PC-9 (cell line): ENCODE data around the gene LENG9. TPM values are rescaled to one million over a fixed set of nuclear protein-coding genes. Genes with fewer than 3 reads are reported as not detected.

Experiments used
- BruUV-seq: library from RNA; stranded (reverse); fragments of 400-500 nt; replicated peaks from 2 replicates; lab custom pipeline; 2021; lab: Mats Ljungman, UMichigan
- CTCF ChIA-PET: fragments of 300-600 bp; sonication (Branson Sonifier 250); formaldehyde crosslinking; loops from one replicate; lab custom pipeline; 2022; ENCODE audit warnings: antibody characterized with exemption; lab: Charles Lee
- POLR2A ChIA-PET: fragments of 300-600 bp; sonication (Branson Sonifier 250); formaldehyde crosslinking; loops from one replicate; lab custom pipeline; 2022; ENCODE audit warnings: antibody characterized with exemption; ENCODE audit not compliant: unreplicated experiment; lab: Charles Lee
- DNase-seq, 2 experiments: peaks; one replicate each; pipeline versions ENCODE4 v3.0.0 to v3.0.0-alpha.2; 2015 to 2022; ENCODE audit warnings: mixed read lengths in 1 of 2
- H2AFZ ChIP-seq: fragments of 200-600 bp; sonication (generic); 2 replicates; pipeline ENCODE4 v1.8.1; 2017; ENCODE audit warnings: antibody characterized with exemption
- H3F3A ChIP-seq: fragments of 200-600 bp; sonication (generic); 2 replicates; pipeline ENCODE4 v1.8.1; 2017; ENCODE audit warnings: antibody characterized with exemption, mild to moderate bottlenecking, low read depth; ENCODE audit not compliant: insufficient read depth
- H3K27ac ChIP-seq: fragments of 200-600 bp; sonication (generic); 2 replicates; pipeline ENCODE4 v1.6.1; 2016; ENCODE audit warnings: mixed run types
- H3K27me3 ChIP-seq: fragments of 200-600 bp; sonication (generic); 2 replicates; pipeline ENCODE4 v1.6.1; 2016; ENCODE audit warnings: low read depth, mixed run types; ENCODE audit not compliant: insufficient read depth
- H3K36me3 ChIP-seq: fragments of 200-600 bp; sonication (generic); 2 replicates; pipeline ENCODE4 v1.6.1; 2016; ENCODE audit warnings: low read depth, mixed run types
- H3K4me1 ChIP-seq: fragments of 200-600 bp; sonication (generic); replicated peaks from 2 replicates; pipeline ENCODE4 v1.6.1; 2016; ENCODE audit warnings: mixed run types; ENCODE audit not compliant: insufficient read depth
- H3K4me2 ChIP-seq: fragments of 200-600 bp; sonication (generic); 2 replicates; pipeline ENCODE4 v1.6.1; 2017; ENCODE audit warnings: mixed run types
- H3K4me3 ChIP-seq: fragments of 200-600 bp; sonication (generic); 2 replicates; pipeline ENCODE4 v1.6.1; 2016; ENCODE audit warnings: mixed run types
- H3K79me2 ChIP-seq: fragments of 200-600 bp; sonication (generic); 2 replicates; pipeline ENCODE4 v1.6.1; 2017; ENCODE audit warnings: low read depth, mixed run types
- H3K9me2 ChIP-seq: fragments of 200-600 bp; sonication (generic); 2 replicates; pipeline ENCODE4 v1.8.1; 2017; ENCODE audit warnings: mild to moderate bottlenecking; ENCODE audit not compliant: insufficient read depth
- H3K9me3 ChIP-seq: fragments of 200-600 bp; sonication (generic); 2 replicates; pipeline ENCODE4 v1.8.1; 2016; ENCODE audit warnings: low read depth; ENCODE audit not compliant: insufficient read depth
- H4K20me1 ChIP-seq: fragments of 200-600 bp; sonication (generic); 2 replicates; pipeline ENCODE4 v1.8.1; 2017; ENCODE audit not compliant: insufficient read depth
- CTCF ChIP-seq: fragments of 200-600 bp; sonication (generic); conservative IDR thresholded peaks from 2 replicates; pipeline ENCODE4 v1.6.1; 2017; ENCODE audit warnings: mixed run types, antibody characterized with exemption, mild to moderate bottlenecking, moderate library complexity
- EZH2 ChIP-seq: fragments of 200-600 bp; sonication (generic); IDR thresholded peaks from 2 replicates; pipeline ENCODE4 v1.8.0; 2017; ENCODE audit warnings: antibody characterized with exemption, low read depth
- intact Hi-C: fragments of 100-400 bp; cut with micrococcal nuclease; formaldehyde crosslinking; loops from one replicate; pipeline ENCODE4 v1.10.0; 2022; ENCODE audit not compliant: unreplicated experiment
- total RNA-seq: library from RNA; stranded (reverse); gene quantifications from 2 replicates; pipeline ENCODE4 v1.2.3, GENCODE V29; 2021

The LENG9 gene
- total RNA-seq, 1 experiment from 2014 or later = 7.0 TPM

- Histone ChIP-seq H3K4me1 (peaks cover 27% of the 10 kb centered on the region), H2AFZ (no peak overlapping the region), H3K79me2 (peaks cover 19% of the 10 kb centered on the region), H3K36me3 (no peaks in the 10 kb centered on the region), H3K27me3 (peaks cover 9% of the 10 kb centered on the region; the same call in 1 of the 2 replicates), H4K20me1 (peaks cover 16% of the 10 kb centered on the region), H3K9me2 (no peaks in the 10 kb centered on the region), H3K4me2 (no peak overlapping the region), H3F3A (peaks cover 46% of the 10 kb centered on the region), H3K27ac (no peak overlapping the region), H3K9me3 (no peaks in the 10 kb centered on the region), H3K4me3 (no peak overlapping the region)
- CTCF ChIA-PET = interaction anchor here (0.5 kb wide), 1 partner anchor 126 kb away, joined by 8 read pairs; the partner anchor contains the start of gene LILRA4
- intact Hi-C loops = loop anchor here (10.0 kb wide), 3 partner anchors 301 to 1009 kb away; partner anchors contain the start of genes RDH13 and ZNF628
- TF ChIP-seq CTCF (no peak), EZH2 (no peak)
- POLR2A ChIA-PET = interaction anchor here (0.5 kb wide), 1 partner anchor 578 kb away, joined by 7 read pairs; no protein-coding TSS in a partner anchor
- no TSS peak for BruUV-seq
- DNase-seq = no peak
Observed at GRCh38 chr19:54465426-54466109, 2.0 kb upstream of the LENG9 start.

DNA sequence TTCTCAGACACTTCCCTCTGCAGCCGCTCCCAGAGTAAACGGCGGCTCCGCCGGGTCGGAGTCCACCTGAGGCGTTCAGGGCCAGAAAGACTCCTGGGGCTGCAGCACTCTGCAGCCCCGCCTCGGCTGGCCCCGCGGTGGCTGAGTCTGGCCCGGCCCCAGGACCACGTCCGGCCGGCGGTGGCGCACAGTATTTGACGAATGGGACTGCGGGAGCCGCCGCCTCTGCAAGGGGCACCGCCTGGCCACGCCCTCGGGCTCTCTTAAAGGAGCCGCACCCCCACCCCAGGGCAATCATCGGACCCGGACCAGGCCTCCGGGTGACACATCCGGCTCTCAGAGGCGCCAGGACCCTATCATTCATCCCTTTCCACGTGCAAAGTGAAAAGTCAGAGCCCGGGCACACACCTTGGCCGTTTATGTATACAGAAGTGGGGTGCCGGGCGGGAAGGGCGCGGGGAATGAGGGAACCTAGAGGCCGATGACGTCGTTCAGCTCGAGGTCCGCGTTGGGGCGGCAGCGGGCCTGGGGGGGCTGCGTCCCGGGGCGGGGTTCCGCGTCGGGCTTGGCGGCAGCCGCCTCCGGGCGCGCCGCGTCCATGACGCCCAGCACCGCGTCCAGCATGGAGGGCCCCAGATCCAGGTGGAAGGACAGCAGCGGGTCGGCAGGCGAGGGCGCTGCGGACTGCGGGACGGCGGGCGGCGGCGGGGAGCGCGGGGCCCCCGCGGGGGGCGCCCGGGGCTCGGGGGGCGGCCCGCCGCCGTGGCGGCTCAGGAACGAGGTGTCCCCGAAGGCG is 1.2 kb upstream of the LENG9 start:
- intact Hi-C loops = loop anchor here (1.0 to 10.0 kb wide), 5 partner anchors 34 to 1010 kb away; partner anchors contain the start of genes MYADM, RDH13 and ZNF628
- peak; percentile 84 to 93 for DNase-seq
- Histone ChIP-seq H3K27me3 (peaks cover 2% of the 10 kb centered on the region; the same call in 1 of the 2 replicates), H3K4me2 (peak overlapping the region; percentile 86), H3K79me2 (peaks cover 24% of the 10 kb centered on the region), H4K20me1 (peaks cover 21% of the 10 kb centered on the region), H3K4me3 (peak overlapping the region; percentile 77), H3K9me3 (no peaks in the 10 kb centered on the region), H3K9me2 (no peaks in the 10 kb centered on the region), H3K4me1 (peaks cover 23% of the 10 kb centered on the region), H3F3A (peaks cover 42% of the 10 kb centered on the region), H2AFZ (peak overlapping the region; percentile 77), H3K36me3 (no peaks in the 10 kb centered on the region), H3K27ac (peak overlapping the region; percentile 89)
- ChIA-PET CTCF (interaction anchor here (0.5 kb wide), 1 partner anchor 126 kb away, joined by 8 read pairs; the partner anchor contains the start of gene LILRA4), POLR2A (no interaction called here)
- no TSS peak for BruUV-seq
- no peak for TF ChIP-seq CTCF
- TF ChIP-seq EZH2 = no peak

- H3K4me1 ChIP-seq = peaks cover 20% of the 10 kb centered on the region
- H3K4me2 ChIP-seq = peak overlapping the region; percentile 86
- H3K27ac ChIP-seq = peak overlapping the region; percentile 89
- CTCF ChIA-PET = interaction anchor here (0.7 to 1.0 kb wide), 2 partner anchors 9 to 1084 kb away, joined by 4 to 5 read pairs; partner anchors contain the start of gene CDC42EP5
- peak; percentile 99 for DNase-seq
- no peaks in the 10 kb centered on the region for H3K36me3 ChIP-seq
- peak overlapping the region; percentile 77 for H2AFZ ChIP-seq
- intact Hi-C loops = loop anchor here (1.0 to 10.0 kb wide), 5 partner anchors 33 to 1011 kb away; partner anchors contain the start of genes MYADM, RDH13 and ZNF628
- BruUV-seq = no TSS peak
- peak overlapping the region; percentile 77 for H3K4me3 ChIP-seq
- POLR2A ChIA-PET = interaction anchor here (0.5 to 1.2 kb wide), 6 partner anchors 16 to 1190 kb away, joined by 3 to 35 read pairs (median 4); partner anchors contain the start of gene LENG8
- peaks cover 38% of the 10 kb centered on the region for H3F3A ChIP-seq
- H3K27me3 ChIP-seq = no peaks in the 10 kb centered on the region
- peaks cover 29% of the 10 kb centered on the region for H3K79me2 ChIP-seq
- H3K9me3 ChIP-seq = no peaks in the 10 kb centered on the region
- TF ChIP-seq CTCF (no peak), EZH2 (no peak)
- H4K20me1 ChIP-seq = peaks cover 25% of the 10 kb centered on the region
- H3K9me2 ChIP-seq = no peaks in the 10 kb centered on the region
Observed at GRCh38 chr19:54464044-54464629, 559 bp upstream of the LENG9 start.
